K562 (cell line): ENCODE measurements around the gene TMEM245. TPM values are rescaled to one million over a fixed set of nuclear protein-coding genes. Genes with fewer than 3 reads are reported as not detected.

Source experiments
- ATAC-seq: fragments of 200-7000 bp; cut with Tn5 transposase; 3 replicates; pipeline ENCODE4 v1.9.1; 2020; ENCODE audit warnings: moderate library complexity
- BruUV-seq: library from RNA; stranded (reverse); fragments of 400-500 nt; replicated peaks from 2 replicates; lab custom pipeline; 2021; lab: Mats Ljungman, UMichigan
- CTCF ChIA-PET: fragments of 300-600 bp; formaldehyde crosslinking; extraction: SDS; loops from one replicate; lab custom pipeline; 2021; ENCODE audit warnings: low intra/inter-chr PET ratio; lab: Yijun Ruan, JAX
- POLR2A ChIA-PET: fragments of 300-600, 350-650 bp; sonication (Branson Sonifier 250); formaldehyde crosslinking; extraction: SDS; loops from one replicate; lab custom pipeline; 2021; ENCODE audit warnings: antibody characterized with exemption, inconsistent platforms; lab: Yijun Ruan, JAX
- DNase-seq, 4 experiments: peaks; one replicate each; pipeline versions ENCODE4 v3.0.0 to v3.0.0-alpha.2; 2011 to 2018; ENCODE audit warnings: low spot score in 3 of 4, mixed read lengths in 3 of 4; ENCODE audit errors: extremely low read depth in 1 of 4
- FAIRE-seq: peaks from 2 replicates; lab custom pipeline; 2011; peaks lifted over from hg19 to GRCh38; lab: Jason Lieb, UNC
- H2AFZ ChIP-seq: 2 replicates; pipeline ENCODE4 v1.6.0; 2011; ENCODE audit warnings: low read depth, low read length, control low read depth, inconsistent platforms
- H3K27ac ChIP-seq: fragments of 200-600 bp; 3 replicates; pipeline ENCODE4 v1.8.0; 2011; ENCODE audit warnings: low read depth, mild to moderate bottlenecking, control low read depth, inconsistent platforms, low read length, moderate library complexity, mixed read lengths; ENCODE audit errors: extremely low read depth
- H3K27me3 ChIP-seq, 2 experiments: fragments of 300-600 bp in 1 of 2; 2 replicates in 1 of 2; 3 replicates in 1 of 2; pipeline versions ENCODE4 v1.6.0 to v1.8.0; 2011; ENCODE audit warnings: inconsistent platforms in 2 of 2, low read length in 2 of 2, mild to moderate bottlenecking in 1 of 2, mixed read lengths in 1 of 2, moderate library complexity in 1 of 2; ENCODE audit not compliant: control insufficient read depth in 2 of 2, insufficient read depth in 2 of 2
- H3K36me3 ChIP-seq: fragments of 300-600 bp; 3 replicates; pipeline ENCODE4 v1.8.0; 2011; ENCODE audit warnings: mild to moderate bottlenecking, low read length, inconsistent platforms; ENCODE audit not compliant: control insufficient read depth, insufficient read depth
- H3K4me1 ChIP-seq, 2 experiments: fragments of 200-600 bp in 1 of 2; replicated peaks in 1 of 2; 2 replicates in 1 of 2; 3 replicates in 1 of 2; pipeline versions ENCODE4 v1.5.1 to v1.8.0; 2011; ENCODE audit warnings: inconsistent platforms in 2 of 2, low read length in 2 of 2, mild to moderate bottlenecking in 1 of 2, mixed read lengths in 1 of 2, moderate library complexity in 1 of 2; ENCODE audit not compliant: control insufficient read depth in 2 of 2, insufficient read depth in 2 of 2
- H3K4me2 ChIP-seq: 2 replicates; pipeline ENCODE4 v1.6.1; 2011; ENCODE audit warnings: low read length, control low read depth, inconsistent platforms, mixed read lengths; ENCODE audit not compliant: insufficient read depth
- H3K4me3 ChIP-seq: fragments of 200-600 bp; sonication (generic), shearing (Covaris generic); 2 replicates; pipeline ENCODE4 v1.5.1; 2016; ENCODE audit warnings: control low read depth, inconsistent platforms
- H3K79me2 ChIP-seq: fragments of 200-600 bp; 3 replicates; pipeline ENCODE4 v1.8.0; 2011; ENCODE audit warnings: low read length, inconsistent platforms; ENCODE audit not compliant: control insufficient read depth, insufficient read depth
- H3K9ac ChIP-seq, 2 experiments: 2 replicates each; pipeline versions ENCODE4 v1.6.0 to v1.6.1; 2011; ENCODE audit warnings: low read depth in 2 of 2, low read length in 2 of 2, control low read depth in 1 of 2, inconsistent platforms in 1 of 2, mild to moderate bottlenecking in 1 of 2, mixed read lengths in 1 of 2; ENCODE audit not compliant: insufficient read depth in 1 of 2
- H3K9me1 ChIP-seq: one replicate; pipeline ENCODE4 v1.6.0; 2011; ENCODE audit warnings: inconsistent platforms, mild to moderate bottlenecking, low read length, moderate library complexity; ENCODE audit not compliant: control insufficient read depth, insufficient read depth
- H3K9me3 ChIP-seq: replicated peaks from 2 replicates; pipeline ENCODE4 v1.5.1; 2011; ENCODE audit warnings: low read depth, low read length, inconsistent platforms; ENCODE audit not compliant: control insufficient read depth, insufficient read depth
- H4K20me1 ChIP-seq: replicated peaks from 2 replicates; pipeline ENCODE4 v1.6.1; 2011; ENCODE audit warnings: low read length, inconsistent platforms, mixed read lengths; ENCODE audit not compliant: control insufficient read depth, insufficient read depth
- CBX8 ChIP-seq: fragments of 200-600 bp; sonication (generic); IDR thresholded peaks from 2 replicates; pipeline ENCODE4 v1.6.1; 2012; ENCODE audit warnings: borderline replicate concordance, mixed run types, low read depth, mild to moderate bottlenecking, moderate library complexity, mixed read lengths, low read length, control low read depth, inconsistent platforms; ENCODE audit not compliant: poor library complexity, severe bottlenecking; ENCODE audit errors: extremely low read depth
- CHCHD3 ChIP-seq: fragments of 250-450 bp; sonication (Bioruptor Pico); IDR thresholded peaks from 2 replicates; pipeline ENCODE4 v2.1.2; 2022; ENCODE audit warnings: mild to moderate bottlenecking
- COPS2 ChIP-seq: fragments of 450-650 bp; conservative IDR thresholded peaks from 2 replicates; pipeline ENCODE4 v1.6.1; 2016; ENCODE audit warnings: mild to moderate bottlenecking, moderate library complexity
- DNMT1 ChIP-seq: fragments of 450-650 bp; IDR thresholded peaks from 2 replicates; pipeline ENCODE4 v1.6.1; 2016; ENCODE audit warnings: antibody characterized with exemption, mild to moderate bottlenecking
- GABPA ChIP-seq: fragments of 200-800 bp; sonication (Bioruptor generic); conservative IDR thresholded peaks from 2 replicates; pipeline ENCODE4 v1.6.1; 2016; ENCODE audit warnings: low read depth, missing genetic modification characterization, missing compliant biosample characterization
- GABPB1 ChIP-seq: sonication (generic); formaldehyde crosslinking; IDR thresholded peaks from 2 replicates; pipeline ENCODE4 v1.8.0; 2022; ENCODE audit warnings: mild to moderate bottlenecking, missing genetic modification reagents
- MTA3 ChIP-seq: fragments of 450-650 bp; formaldehyde crosslinking; IDR thresholded peaks from 2 replicates; pipeline ENCODE4 v1.6.1; 2017; ENCODE audit warnings: mild to moderate bottlenecking, borderline replicate concordance
- MYC ChIP-seq, 2 experiments: fragments of 250-450 bp in 1 of 2; sonication (Bioruptor Pico) in 1 of 2; IDR thresholded peaks; 2 replicates each; pipeline versions ENCODE4 v1.5.1 to v1.6.1; 2012 to 2021; ENCODE audit warnings: low read depth in 2 of 2, borderline replicate concordance in 1 of 2, improper control_type of control experiment in 1 of 2, low read length in 1 of 2, mild to moderate bottlenecking in 1 of 2, moderate library complexity in 1 of 2
- NFRKB ChIP-seq: fragments of 450-650 bp; IDR thresholded peaks from 2 replicates; pipeline ENCODE4 v1.6.1; 2016; ENCODE audit warnings: low read depth
- NFYB ChIP-seq: IDR thresholded peaks from 2 replicates; pipeline ENCODE4 v1.6.1; 2011; ENCODE audit warnings: mild to moderate bottlenecking, moderate library complexity; ENCODE audit not compliant: insufficient read length; ENCODE audit errors: extremely low read depth
- RB1 ChIP-seq: fragments of 450-650 bp; IDR thresholded peaks from 2 replicates; pipeline ENCODE4 v1.6.1; 2017; ENCODE audit warnings: low read depth, mild to moderate bottlenecking
- RBM22 ChIP-seq: fragments of 200-400 bp; formaldehyde crosslinking; IDR thresholded peaks from 2 replicates; pipeline ENCODE4 v1.6.1; 2018; ENCODE audit warnings: low read length, low read depth; ENCODE audit not compliant: poor library complexity, severe bottlenecking
- SMARCE1 ChIP-seq: fragments of 450-650 bp; IDR thresholded peaks from 2 replicates; pipeline ENCODE4 v1.7.1; 2016; ENCODE audit warnings: mild to moderate bottlenecking
- ZNF217 ChIP-seq: sonication (generic); formaldehyde crosslinking; IDR thresholded peaks from 2 replicates; pipeline ENCODE4 v1.8.0; 2022; ENCODE audit warnings: mild to moderate bottlenecking, missing genetic modification reagents
- ZNF263 ChIP-seq: sonication (generic); formaldehyde crosslinking; IDR thresholded peaks from 2 replicates; pipeline ENCODE4 v1.8.0; 2022; ENCODE audit warnings: mild to moderate bottlenecking, missing genetic modification reagents, borderline replicate concordance
- WGBS: fragments of 100-300 bp; shearing (Covaris generic); methylation state at CpG from one replicate; pipeline ENCODE4 v1.1.6; 2016; ENCODE audit warnings: low coverage, mixed read lengths; ENCODE audit not compliant: insufficient coverage; ENCODE audit errors: missing lambda C conversion rate; 5-methylcytosine and 5-hydroxymethylcytosine counted together
- in situ Hi-C: fragments of 300-500 bp; cut with MboI; formaldehyde crosslinking; loops from 4 replicates; pipeline ENCODE4 v1.15.0; 2018; ENCODE audit warnings: inconsistent platforms, mixed read lengths
- intact Hi-C: fragments of 100-400 bp; cut with micrococcal nuclease; formaldehyde crosslinking; loops from 2 replicates; pipeline ENCODE4 v1.14.2; 2022
- polyA plus RNA-seq, 8 experiments: library from polyadenylated mRNA; depleted of rRNA in 4 of 8; stranded (reverse) in 5 of 8; unstranded in 3 of 8; fragments of >200 nt; fragmentation: Nextera tagmentation in 2 of 8; fragmentation: Illumina TruSeq in 1 of 8; extraction: Ambion mirVana in 2 of 8; extraction: Trizol in 1 of 8; gene quantifications; 2 replicates each; pipeline versions ENCODE4 v1.2.1 to v1.2.3, GENCODE V29; 2011 to 2014; ENCODE audit warnings: inconsistent platforms in 1 of 8, missing spikeins in 1 of 8
- total RNA-seq, 7 experiments: library from RNA; depleted of rRNA in 6 of 7; stranded (reverse); fragments of >200 nt in 6 of 7; fragmentation: Illumina TruSeq in 2 of 7; extraction: Trizol in 2 of 7; gene quantifications; 2 replicates each; pipeline versions ENCODE4 v1.2.1 to v1.2.3, GENCODE V29; 2011 to 2021; ENCODE audit warnings: low replicate concordance in 1 of 7
- TF ChIP-seq, protein P1 (sequence below): fragments of 450-650 bp; formaldehyde crosslinking; IDR thresholded peaks from 2 replicates; pipeline ENCODE4 v1.4.0; 2020; ENCODE audit warnings: mild to moderate bottlenecking
- TF ChIP-seq, protein P2 (sequence below): sonication (generic); formaldehyde crosslinking; IDR thresholded peaks from 2 replicates; pipeline ENCODE4 v1.5.0; 2020; ENCODE audit warnings: missing genetic modification reagents
- TF ChIP-seq, protein P3 (sequence below): IDR thresholded peaks from 2 replicates; pipeline ENCODE4 v1.6.1; 2016; ENCODE audit warnings: missing genetic modification characterization, missing compliant biosample characterization

The TMEM245 gene
- total and polyA plus RNA-seq, 9 of the 15 experiments (the other 6 are each of a cell fraction or from before 2014, with no cell fraction given), result 8.5 to 43.2 (median 24.3) TPM

DNA sequence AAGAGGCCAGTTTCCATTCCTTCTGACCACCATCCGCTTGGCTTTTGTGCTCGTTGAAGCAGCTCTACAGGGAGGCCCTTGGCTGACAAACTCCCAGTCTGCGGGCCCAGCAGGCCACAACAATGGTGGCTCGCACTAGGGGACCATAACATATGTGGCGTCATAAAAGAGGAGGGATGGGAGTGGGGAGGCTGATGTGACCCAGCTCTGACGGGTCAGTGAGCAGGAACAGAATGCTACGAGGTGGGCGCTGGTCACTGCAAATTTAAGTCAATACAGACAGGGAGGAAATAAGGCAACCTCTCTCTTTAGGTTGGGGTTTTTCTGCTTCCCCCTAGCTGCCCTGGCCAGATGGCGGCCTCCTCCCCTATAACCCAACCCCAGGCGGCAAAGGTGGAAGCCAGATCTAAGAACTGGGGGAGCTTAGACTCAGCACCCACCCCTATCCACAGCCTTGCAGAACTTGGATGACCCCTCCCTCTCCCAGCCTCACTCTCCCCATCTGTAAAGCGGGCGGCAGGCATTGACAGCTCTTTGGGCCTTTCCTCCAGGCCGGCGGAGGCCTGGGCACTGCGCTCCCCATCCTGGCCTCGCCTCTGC lies 46.5 kb upstream of the TMEM245 start:
- H4K20me1 ChIP-seq, result no peaks in the 10 kb centered on the region
- no peaks in the 10 kb centered on the region for H3K27me3 ChIP-seq
- BruUV-seq, result no TSS peak
- H3K4me3 ChIP-seq, result no peak overlapping the region
- no peaks in the 10 kb centered on the region for H3K36me3 ChIP-seq
- no peak for TF ChIP-seq NFYB
- no peak for TF ChIP-seq CHCHD3 (CRISPR knock-in tag)
- TF ChIP-seq GABPA (tag), result no peak
- TF ChIP-seq RBM22, result no peak
- no peak for TF ChIP-seq SMARCE1
- no peak for TF ChIP-seq ZNF263 (CRISPR knock-in tag)
- no peak for TF ChIP-seq DNMT1
- no peak for TF ChIP-seq RB1
- no peak for TF ChIP-seq GABPB1 (CRISPR knock-in tag)
- no peak for TF ChIP-seq MTA3
- TF ChIP-seq, protein P1, sequence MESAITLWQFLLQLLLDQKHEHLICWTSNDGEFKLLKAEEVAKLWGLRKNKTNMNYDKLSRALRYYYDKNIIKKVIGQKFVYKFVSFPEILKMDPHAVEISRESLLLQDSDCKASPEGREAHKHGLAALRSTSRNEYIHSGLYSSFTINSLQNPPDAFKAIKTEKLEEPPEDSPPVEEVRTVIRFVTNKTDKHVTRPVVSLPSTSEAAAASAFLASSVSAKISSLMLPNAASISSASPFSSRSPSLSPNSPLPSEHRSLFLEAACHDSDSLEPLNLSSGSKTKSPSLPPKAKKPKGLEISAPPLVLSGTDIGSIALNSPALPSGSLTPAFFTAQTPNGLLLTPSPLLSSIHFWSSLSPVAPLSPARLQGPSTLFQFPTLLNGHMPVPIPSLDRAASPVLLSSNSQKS (CRISPR knock-in tag), result no peak
- no peak for TF ChIP-seq CBX8
- TF ChIP-seq, protein P2, sequence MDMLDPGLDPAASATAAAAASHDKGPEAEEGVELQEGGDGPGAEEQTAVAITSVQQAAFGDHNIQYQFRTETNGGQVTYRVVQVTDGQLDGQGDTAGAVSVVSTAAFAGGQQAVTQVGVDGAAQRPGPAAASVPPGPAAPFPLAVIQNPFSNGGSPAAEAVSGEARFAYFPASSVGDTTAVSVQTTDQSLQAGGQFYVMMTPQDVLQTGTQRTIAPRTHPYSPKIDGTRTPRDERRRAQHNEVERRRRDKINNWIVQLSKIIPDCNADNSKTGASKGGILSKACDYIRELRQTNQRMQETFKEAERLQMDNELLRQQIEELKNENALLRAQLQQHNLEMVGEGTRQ, result no peak
- TF ChIP-seq, protein P3, sequence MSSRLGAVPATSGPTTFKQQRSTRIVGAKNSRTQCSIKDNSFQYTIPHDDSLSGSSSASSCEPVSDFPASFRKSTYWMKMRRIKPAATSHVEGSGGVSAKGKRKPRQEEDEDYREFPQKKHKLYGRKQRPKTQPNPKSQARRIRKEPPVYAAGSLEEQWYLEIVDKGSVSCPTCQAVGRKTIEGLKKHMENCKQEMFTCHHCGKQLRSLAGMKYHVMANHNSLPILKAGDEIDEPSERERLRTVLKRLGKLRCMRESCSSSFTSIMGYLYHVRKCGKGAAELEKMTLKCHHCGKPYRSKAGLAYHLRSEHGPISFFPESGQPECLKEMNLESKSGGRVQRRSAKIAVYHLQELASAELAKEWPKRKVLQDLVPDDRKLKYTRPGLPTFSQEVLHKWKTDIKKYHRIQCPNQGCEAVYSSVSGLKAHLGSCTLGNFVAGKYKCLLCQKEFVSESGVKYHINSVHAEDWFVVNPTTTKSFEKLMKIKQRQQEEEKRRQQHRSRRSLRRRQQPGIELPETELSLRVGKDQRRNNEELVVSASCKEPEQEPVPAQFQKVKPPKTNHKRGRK (tag), result no peak
- no peak for TF ChIP-seq COPS2
- TF ChIP-seq ZNF217 (CRISPR knock-in tag), result no peak
- no peak for TF ChIP-seq NFRKB
- no peak for TF ChIP-seq MYC (IDR thresholded peaks at IDR 0.05; ENCODE audit: low read depth, low read length)
- no peak for TF ChIP-seq MYC (CRISPR knock-in tag; IDR thresholded peaks at IDR 0.05; ENCODE audit: borderline replicate concordance, low read depth)
- no peaks in the 10 kb centered on the region for H3K9me1 ChIP-seq
- no peaks in the 10 kb centered on the region; a peak in 1 of 5 replicates for H3K4me1 ChIP-seq
- H3K27ac ChIP-seq, result no peak overlapping the region
- H2AFZ ChIP-seq, result no peak overlapping the region
- H3K9ac ChIP-seq, result no peak overlapping the region
- FAIRE-seq (no peak), DNase-seq (no peak), ATAC-seq (no peak)
- WGBS, result 79% methylated on average over 11 of the region's 16 CpGs
- in situ Hi-C loops, result no loop called here
- ChIA-PET POLR2A (interaction anchor here (0.8 kb wide), 1 partner anchor 10 kb away, joined by 4 read pairs; no protein-coding TSS in a partner anchor), CTCF (no interaction called here)
- H3K4me2 ChIP-seq, result no peak overlapping the region
- intact Hi-C loops, result no loop called here
- 0 out of 2 replicates have a peak, but pooled peaks cover 2% of the 10 kb centered on the region for H3K9me3 ChIP-seq
- H3K79me2 ChIP-seq, result no peaks in the 10 kb centered on the region
